Stimulated activated CD4-positive, alpha-beta T cell treated with anti-CD3 and anti-CD28 coated beads, Interleukin-4, amount 100 ng/mL, for 4 hours (primary cell): ENCODE measurements around the gene ITGAD.

Experiments
- DNase-seq, 2 experiments: peaks; one replicate each; pipeline ENCODE4 v3.0.0-alpha.2; 2020

Gene ITGAD

DNA sequence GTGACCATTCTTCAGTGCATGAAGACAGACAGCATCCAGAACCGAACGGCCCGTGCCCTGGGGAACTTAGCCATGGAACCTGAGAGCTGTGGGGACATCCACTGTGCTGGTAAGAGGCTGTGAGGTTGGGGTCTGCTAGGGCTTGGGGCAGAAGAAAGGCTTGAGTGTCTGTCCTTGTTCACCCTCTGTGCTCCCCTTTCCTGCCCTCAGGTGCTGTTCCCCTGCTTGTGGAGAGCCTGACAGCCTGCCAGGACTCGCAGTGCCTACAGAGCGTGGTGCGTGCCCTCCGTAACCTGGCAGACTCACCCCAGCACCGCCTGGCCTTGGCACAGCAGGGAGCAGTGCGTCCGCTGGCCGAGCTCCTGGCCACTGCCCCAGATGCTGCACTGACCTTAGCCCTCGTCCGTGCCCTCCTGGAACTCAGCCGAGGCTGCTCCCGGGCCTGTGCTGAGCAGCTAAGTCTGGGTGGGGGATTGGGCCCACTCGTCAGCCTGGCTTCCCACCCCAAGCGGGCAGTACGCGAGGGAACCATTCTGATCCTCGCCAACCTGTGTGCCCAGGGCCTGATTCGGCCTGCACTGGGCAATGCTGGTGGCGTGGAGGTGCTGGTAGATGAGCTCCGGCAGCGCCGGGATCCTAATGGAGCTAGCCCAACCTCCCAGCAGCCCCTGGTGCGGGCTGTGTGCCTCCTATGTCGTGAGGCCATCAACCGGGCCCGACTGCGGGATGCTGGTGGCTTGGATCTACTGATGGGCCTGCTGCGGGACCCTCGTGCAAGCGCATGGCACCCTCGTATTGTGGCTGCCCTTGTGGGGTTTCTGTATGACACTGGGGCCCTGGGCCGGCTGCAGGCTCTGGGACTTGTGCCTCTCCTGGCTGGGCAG is 69.0 kb downstream of the ITGAD start:
- no peak for DNase-seq

- no peak for DNase-seq
Observed at GRCh38 chr16:31464348-31464769, 71.2 kb downstream of the ITGAD start.

DNA sequence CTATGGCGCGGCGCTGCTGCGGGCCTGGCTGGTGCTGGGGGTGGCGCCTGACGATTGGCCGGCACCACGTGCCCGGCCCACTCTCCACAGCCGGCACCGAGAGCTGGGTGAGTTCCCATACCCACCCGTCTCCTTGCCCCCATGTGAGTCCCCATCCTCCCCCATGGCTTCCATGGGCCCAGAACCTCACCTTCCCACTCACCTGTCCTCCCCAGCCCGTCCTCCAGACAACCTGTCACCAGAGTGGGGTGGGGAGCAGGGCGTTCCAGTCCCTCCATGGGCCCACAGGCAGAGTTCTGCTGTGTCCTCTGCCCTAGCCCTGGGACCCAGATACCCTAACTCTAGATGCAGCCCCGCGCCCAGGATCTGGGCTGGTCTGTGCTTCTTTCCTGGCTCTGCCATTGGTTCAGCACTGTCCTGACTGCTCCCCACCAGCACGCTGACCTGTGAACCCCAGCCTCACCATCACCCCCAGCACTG is 71.7 kb downstream of the ITGAD start:
- DNase-seq, result no peak

DNA sequence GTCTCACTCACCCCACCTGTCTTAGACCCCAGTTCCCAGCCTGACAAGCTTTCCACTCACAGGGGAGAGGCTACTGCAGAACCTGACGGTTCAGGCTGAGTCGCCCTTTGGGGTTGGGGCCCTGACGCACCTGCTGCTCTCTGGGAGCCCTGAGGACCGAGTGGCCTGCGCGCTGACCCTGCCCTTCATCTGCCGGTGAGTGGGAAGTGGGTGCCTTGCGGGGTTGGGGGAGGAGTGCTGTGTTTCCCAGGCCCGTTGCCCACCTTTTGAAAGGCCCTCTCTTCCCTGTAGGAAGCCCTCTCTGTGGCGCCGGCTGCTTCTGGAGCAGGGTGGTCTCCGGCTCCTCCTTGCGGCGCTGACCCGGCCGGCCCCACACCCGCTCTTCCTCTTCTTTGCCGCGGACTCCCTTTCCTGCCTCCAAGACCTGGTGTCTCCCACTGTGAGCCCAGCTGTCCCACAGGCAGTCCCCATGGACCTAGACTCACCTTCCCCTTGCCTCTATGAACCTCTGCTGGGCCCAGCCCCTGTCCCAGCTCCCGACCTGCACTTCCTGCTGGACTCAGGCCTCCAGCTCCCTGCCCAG is 72.7 kb downstream of the ITGAD start:
- no peak for DNase-seq

DNA sequence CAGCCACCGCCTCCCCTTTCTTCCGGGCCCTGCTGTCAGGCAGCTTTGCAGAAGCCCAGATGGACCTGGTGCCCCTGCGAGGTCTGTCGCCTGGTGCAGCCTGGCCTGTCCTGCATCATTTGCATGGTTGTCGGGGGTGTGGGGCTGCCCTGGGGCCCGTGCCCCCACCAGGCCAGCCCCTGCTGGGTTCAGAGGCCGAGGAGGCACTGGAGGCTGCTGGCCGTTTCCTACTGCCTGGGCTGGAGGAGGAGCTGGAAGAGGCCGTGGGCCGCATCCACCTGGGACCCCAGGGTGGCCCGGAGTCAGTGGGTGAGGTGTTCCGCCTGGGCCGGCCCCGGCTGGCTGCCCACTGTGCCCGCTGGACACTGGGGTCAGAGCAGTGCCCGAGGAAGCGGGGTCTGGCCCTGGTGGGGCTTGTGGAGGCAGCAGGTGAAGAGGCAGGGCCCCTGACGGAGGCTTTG is 73.3 kb downstream of the ITGAD start:
- DNase-seq, result no peak

GRCh38 chr16:31467151-31467773 is 74.1 kb downstream of the ITGAD start:
- DNase-seq, result no peak

GRCh38 chr16:31467858-31468257 is 74.7 kb downstream of the ITGAD start:
- no peak for DNase-seq

DNA sequence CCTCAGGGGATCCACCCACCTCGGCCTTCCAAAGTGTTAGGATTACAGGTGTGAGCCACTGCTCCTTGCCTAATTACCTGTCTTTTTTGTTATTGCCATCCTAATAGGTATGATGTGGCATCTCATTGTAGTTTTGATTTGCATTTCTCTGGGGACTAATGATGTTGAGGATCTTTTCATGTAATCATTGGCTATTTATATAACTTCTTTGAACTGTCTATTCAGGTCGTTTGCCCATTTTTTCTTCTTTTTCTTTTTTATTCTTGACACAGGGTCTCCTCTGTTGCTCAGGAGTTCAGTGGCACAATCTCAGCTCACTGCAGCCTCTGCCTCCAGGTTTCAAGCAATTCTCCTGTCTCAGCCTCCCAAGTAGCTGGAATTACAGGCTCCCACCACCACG is 77.5 kb downstream of the ITGAD start:
- DNase-seq, result no peak

DNA sequence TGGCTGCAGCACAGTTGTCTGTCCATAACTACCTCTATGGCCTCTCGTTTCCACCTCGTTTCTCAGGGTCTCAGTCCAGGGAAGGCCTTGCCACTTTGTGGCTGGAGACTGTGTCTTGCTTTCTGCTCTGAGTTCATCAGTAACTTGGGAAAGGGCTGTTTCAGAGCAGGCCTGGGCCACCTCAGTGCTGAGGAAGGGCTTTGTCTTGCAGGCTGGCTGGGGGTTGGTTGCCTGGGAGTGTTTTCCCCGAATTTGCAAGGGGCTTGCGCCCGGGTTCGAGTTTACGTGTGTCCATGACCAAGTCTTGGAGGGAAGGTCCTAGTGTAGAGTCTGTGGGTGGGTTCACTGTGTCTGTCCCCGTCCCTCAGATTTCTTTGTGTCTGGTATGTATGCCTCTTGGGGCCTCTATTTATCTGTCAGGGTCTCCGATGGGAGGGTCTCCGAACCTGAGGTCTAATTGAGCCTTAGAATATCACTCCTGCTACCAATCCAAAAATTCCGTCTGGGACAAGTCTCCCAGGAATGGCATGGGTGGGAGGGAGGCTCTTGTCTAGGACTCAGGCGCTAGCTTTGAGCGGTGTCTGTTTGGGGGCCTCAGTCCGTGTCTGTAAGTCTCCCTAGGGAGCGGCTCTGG is 78.2 kb downstream of the ITGAD start:
- no peak for DNase-seq

DNA sequence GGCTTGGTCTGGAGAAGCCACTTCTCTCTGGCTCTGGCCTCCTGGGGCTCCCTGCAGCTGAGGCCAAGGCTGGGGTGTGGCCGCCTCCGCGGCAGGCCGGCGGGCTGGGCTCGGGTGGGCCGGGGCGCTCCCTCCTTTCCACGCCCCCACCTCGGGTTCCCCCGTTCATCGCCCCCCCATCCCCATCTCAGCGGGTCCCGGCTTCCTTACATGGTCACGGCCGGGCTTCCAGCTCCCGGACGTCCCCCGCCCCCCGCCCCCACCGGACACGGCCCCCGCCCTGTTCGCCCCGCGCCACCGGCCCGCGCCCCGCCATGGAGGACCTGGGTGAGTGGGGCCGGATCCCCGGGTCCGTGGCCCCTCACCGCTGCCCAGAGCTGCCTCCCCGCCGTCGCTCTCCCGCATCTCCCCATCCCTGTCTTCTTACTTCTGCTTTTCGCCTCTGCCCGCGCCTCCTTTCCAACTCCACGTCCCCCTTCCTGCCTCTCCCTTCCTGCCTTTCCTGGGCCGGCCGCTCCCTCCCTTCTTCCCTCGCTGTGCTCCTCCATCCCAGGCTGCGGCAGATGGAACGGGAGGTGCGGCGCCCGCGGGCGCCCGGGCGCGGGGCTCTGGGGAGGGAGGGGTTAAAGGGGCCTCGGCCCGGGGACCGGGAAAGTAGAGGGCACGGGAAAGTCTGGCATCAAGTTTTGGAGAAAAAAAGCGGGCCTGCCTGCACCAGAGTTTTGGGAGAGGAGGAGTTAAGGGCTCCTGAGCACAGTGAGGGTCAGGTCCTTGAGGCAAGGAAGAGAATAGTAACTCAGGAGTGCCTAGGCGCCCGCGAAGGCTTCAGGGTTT is 79.0 kb downstream of the ITGAD start, which contains the start of gene TGFB1I1:
TGFB1I1 (plus strand) TSS at position 278 of the 834 bp plus-strand sequence; CDS start at position 315, 37 bp downstream.
- no peak for DNase-seq

DNA sequence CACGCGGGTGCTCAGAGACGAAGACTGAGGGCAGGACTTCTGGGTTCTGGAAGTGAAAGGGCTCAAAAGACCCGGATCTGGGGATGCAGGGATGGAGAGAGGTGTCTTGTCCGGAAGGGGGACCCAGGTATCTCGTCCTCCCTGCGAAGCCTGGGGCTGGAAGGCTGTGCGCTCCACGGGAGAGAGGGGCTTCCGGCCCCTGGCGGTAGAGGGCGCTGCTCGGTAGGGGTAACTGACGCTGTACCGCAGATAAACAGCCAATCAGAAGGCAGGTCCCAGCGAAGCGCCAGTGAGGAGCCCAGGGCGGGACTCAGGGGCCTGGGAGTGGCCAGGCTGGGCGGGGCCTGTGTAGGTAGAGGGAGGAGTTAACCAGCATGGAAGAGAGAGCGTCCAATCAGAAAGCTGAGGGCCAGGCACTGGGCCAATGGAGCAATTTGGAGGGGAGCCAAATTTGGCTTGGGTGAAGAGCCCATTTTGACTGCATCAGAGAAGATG is 79.6 kb downstream of the ITGAD start:
- DNase-seq, result no peak

- DNase-seq, result no peak
Observed at GRCh38 chr16:31473264-31473984, 80.3 kb downstream of the ITGAD start.

- no peak for DNase-seq
Observed at GRCh38 chr16:31474173-31474714, 81.1 kb downstream of the ITGAD start.

- no peak for DNase-seq
Observed at GRCh38 chr16:31474773-31475738, 81.9 kb downstream of the ITGAD start.

GRCh38 chr16:31475946-31476302 is 82.8 kb downstream of the ITGAD start:
- no peak for DNase-seq
